ENCODE data around the gene STXBP5.
"Not testable (repeated sequence)": the region's sequence is repeated elsewhere in the genome, so short reads cannot be mapped to it uniquely, and the experiment has no call there.

The STXBP5 gene

GRCh38 chr6:147246853-147247635, 42.8 kb downstream of the STXBP5 start:
- DNase-seq (ENCODE audit: low read depth), result no peak

- DNase-seq (ENCODE audit: low read depth), result no peak
These were observed 44.6 kb downstream of the STXBP5 start for GRCh38 chr6:147248859-147249258.

DNA sequence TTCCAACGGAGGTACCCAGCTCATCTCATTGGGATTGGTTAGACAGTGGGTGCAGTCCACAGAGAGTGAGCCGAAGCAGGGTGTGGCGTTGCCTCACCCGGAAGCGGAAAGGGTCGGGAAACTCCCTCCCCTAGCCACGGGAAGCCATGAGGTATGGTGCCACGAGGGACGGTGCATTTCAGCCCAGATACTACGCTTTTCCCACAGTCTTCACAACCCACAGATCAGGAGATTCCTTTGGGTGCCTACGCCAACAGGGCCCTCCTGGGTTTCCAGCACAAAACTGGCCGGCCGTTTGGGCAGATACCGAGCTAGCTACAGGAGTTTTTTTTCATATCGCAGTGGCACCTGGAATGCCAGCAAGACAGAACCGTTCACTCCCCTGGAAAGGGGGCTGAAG, 46.9 kb downstream of the STXBP5 start:
- DNase-seq (ENCODE audit: low read depth), result no peak

DNA sequence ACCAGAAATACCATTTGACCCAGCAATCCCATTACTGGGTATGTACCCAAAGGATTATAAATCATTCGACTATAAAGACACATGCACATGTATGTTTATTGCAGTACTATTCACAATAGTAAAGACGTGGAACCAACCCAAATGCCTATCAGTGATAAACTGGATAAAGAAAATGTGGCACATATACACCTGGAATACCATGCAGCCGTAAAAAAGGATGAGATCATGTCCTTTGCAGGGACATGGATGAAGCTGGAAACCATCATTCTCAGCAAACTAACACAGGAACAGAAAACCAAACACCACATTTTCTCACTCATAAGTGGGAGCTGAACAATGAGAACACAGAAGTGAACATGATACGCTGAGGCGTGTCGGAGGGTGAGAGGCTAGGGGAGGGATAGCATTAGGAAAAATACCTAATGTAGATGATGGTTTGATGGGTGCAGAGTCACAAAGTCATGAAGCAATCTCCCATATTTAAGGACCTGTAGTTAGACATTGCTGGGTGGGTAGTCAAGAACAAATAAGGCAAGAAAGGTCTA, 50.8 kb downstream of the STXBP5 start:
- DNase-seq (ENCODE audit: low read depth), result not testable (repeated sequence)

- no peak for DNase-seq (ENCODE audit: low read depth)
These were observed 51.9 kb downstream of the STXBP5 start for GRCh38 chr6:147255948-147256674.

DNA sequence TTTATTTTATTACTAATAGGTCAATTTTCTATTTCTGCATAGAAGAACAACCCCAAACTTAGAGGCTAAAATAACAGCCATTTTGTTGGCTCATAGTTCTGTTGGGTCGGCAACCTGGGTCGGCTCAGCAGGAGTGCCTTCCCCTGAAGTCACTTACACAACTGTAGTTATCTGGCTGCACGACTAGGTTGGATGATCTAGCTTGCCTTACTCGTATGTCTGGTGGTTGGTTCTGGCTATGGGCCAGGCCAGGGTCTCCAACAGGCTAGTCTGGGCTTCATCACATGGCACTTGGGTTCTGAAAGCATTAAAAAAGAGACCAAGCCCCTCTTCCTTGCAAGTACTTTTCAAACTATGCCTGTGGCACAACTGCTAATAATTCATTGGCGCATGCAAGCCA, 53.5 kb downstream of the STXBP5 start:
- no peak for DNase-seq (ENCODE audit: low read depth)

DNA sequence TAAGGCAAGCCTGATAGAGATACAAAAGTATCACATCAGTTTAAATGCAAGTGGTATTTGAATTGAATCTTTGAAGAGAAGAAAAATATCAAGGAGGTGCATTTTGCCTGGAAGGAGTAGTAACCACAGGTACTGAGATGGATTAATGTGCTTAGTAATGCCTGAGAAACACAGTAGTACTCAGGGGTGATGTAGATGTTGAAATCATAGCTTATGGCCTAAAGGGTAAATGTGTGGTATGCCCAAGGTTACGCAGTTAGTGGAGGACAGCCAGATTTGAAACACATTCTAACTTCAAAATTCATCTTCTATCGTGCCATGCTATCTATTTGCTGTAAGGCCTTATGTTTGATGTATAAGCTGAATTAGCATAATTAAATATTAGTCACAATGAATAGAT, 55.9 kb downstream of the STXBP5 start:
- DNase-seq (ENCODE audit: low read depth), result no peak

- DNase-seq (ENCODE audit: low read depth), result no peak
These were observed 58.7 kb downstream of the STXBP5 start for GRCh38 chr6:147262946-147263345.

GRCh38 chr6:147266821-147267220, 62.6 kb downstream of the STXBP5 start:
- DNase-seq (ENCODE audit: low read depth), result no peak

DNA sequence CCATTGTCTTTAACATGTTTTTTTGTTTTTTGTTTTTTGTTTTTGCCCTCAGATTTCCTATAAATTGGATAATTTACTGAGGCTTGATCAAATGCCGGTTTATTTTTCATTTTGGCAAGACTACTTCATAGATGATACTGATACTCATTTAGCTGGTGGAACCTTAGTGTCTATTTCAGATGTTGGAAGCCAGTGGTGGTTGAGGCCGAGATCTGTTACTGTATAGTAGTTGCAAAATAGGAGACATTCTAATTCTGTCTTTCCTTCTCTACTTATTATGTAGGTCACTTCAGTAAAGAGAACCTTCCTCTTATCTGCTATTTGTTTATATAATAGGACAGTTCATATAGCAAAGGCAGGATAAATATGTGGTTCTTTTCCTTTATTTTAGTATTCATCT, 63.4 kb downstream of the STXBP5 start:
- no peak for DNase-seq (ENCODE audit: low read depth)

DNA sequence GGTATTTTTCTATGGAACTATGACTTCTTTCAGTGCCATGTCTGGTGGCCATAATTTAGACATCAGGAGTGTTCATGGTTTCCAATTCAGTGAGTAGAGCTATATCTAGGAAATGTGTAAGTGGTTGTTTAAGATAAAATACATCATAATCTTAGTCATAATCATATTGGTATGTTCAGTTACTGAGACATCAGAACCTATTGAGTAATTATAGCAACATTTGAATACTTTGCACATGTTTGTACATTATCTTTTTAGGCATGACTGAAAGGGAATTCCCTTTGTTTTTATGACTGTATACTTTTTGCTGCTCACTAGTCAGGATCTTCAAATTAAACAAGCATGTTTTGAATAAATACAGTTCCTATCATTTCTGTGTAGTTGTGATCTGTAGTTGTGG, 64.0 kb downstream of the STXBP5 start:
- DNase-seq (ENCODE audit: low read depth), result no peak

DNA sequence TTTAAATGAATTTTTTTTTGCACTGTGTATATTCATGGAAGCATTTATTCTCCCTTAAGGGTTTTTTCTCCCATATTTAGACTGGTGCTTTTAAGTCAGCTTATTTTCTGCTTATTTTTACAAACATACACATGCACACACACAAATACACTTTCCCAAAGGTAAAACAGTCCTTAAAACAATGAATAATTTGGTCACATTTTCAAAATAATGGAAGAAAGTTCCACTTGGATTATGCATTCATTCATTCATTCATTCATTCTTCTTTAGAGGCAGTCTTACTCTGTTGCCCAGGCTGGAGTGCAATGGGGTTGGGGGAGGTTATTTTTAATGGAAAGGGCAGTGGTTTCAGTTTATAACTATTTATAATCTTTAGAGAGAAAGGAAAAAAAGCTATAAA, 69.8 kb downstream of the STXBP5 start:
- no peak for DNase-seq (ENCODE audit: low read depth)

DNA sequence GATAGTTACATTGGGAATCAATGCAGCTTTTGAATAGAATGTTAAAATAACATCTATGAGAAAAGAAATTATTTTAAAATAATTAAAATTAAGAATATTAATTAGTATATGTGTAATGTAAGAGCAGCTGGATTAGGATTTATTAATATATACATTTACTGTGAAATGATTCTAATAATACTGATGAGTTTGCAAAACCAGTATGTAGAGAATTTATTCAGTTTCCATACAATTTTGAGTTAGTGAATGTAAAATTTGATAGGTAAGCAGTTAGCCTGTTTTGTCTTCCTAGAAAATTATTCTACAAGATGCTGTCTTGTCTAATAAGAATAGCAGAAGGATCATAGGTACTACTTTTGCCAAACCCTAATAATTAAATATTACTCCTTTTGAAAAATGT, 70.6 kb downstream of the STXBP5 start:
- no peak for DNase-seq (ENCODE audit: low read depth)

DNA sequence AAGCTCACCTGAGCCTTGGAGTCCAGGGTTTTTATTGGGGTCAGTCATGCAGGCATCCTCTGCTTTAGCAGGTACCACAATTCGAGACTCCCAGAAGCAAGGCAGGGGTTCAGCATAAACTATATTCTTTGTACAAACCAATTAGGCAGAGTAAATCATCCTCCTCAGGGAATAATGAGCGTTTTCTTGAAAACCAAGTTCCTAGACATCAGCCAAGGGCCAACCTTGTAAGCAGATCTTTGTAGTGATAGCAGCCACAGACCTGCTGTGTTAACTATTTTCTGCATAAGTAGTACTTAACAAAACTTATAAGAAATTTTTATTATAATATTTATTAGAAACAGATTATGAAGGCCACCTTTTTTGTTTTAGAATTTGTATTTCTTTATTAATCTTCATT, 74.7 kb downstream of the STXBP5 start:
- no peak for DNase-seq (ENCODE audit: low read depth)

DNA sequence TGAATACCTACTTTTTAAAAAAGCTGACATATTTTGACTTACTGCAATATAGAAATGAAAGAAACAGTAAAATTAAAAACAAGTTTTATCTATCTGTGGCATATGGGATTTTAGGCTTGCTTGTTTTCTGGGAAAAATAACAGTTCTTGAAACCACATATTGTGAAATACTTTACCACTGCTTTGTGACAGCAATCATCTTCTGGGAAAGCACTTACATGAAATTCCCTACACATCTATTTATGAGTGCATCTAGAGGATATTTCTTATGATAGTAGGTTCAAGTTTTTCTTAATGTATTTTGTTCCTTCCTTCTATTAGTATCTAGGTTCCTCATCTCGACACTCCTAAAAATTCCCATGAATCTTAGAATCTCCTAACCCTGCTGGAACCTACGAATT, 75.2 kb downstream of the STXBP5 start:
- no peak for DNase-seq (ENCODE audit: low read depth)

- DNase-seq (ENCODE audit: low read depth), result no peak
These were observed 77.8 kb downstream of the STXBP5 start for GRCh38 chr6:147281895-147282565.

DNA sequence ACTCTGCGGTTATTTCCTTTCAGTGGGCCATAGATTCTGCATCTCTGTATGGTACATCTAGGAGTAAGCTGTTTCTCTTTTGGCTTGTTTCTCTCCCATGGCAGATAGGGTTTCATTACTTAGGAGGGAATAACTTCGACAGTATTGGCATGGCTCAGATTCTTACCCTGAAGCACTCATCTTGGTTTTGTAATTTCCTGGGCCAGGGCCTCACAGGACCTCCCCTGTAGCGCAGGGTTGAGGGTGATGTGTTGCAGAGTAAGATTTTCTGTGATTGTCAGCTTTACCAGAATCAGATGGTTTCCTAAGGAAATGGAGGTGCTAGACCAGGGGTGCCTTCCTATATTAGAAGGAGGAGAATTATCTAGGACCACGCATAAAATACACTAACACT, 78.3 kb downstream of the STXBP5 start:
- DNase-seq (ENCODE audit: low read depth), result no peak

- DNase-seq (ENCODE audit: low read depth), result no peak
These were observed 79.2 kb downstream of the STXBP5 start for GRCh38 chr6:147283460-147283859.

DNA sequence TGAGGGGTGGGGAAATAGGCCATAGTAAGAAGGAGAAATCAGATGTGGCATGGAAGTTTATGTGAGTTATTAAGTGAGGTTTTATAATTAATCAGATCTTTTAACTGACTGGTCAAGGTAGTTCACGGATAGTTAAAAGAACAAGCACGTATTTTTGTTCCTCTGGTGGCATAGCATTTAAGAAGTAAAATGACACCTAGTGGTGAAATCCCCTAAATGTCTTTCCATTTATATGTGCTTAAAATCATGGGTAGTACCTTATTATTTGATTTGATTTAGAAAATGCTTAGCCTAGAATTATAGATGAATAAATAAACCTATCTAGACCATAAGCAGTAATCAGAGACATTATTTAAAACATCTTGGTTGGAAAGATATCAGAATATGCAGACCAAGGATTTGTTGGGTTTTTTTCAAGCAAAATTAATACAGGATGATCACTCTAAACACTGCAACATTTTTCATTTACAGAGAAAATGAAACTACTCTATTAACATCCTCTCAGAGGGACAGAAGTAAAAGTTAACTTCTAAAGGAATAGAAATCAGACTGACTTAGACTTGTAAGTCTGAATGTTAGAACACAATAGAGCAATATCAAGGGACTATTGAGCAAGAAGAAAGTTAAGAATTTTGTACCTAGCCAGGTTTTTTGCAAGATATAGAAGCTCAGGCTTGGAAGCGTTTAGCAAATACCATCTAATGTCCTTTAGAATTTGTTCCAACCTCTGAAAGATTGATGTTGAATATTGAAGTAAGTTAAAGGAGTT, 81.1 kb downstream of the STXBP5 start:
- no peak for DNase-seq (ENCODE audit: low read depth)

GRCh38 chr6:147287869-147288271, 83.7 kb downstream of the STXBP5 start:
- no peak for DNase-seq (ENCODE audit: low read depth)

DNA sequence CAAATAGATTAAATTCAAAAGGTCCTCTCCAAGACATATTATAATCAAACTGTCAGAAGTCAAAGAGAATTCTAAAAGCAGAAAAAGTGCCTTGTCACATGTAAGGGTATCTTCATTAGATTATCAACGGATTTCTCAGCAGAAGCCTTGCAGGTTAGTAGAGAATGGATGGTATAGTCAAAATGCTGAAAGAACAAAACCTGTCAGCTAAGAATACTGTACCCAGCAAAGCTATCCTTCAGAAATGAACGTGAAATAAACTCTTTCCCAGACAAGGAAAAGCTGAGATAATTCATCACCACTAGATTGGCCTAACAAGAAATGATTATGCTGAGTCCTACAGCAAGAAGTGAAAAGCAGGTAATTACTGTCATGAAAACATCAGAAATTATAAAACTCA, 92.9 kb downstream of the STXBP5 start:
- no peak for DNase-seq (ENCODE audit: low read depth)

- DNase-seq (ENCODE audit: low read depth), result no peak
These were observed 93.6 kb downstream of the STXBP5 start for GRCh38 chr6:147297663-147298316.

All from stimulated activated CD8-positive, alpha-beta memory T cell treated with anti-CD3 and anti-CD28 coated beads, Interleukin-15, amount 100 ng/mL, for 1 hour (primary cell).